Measurements from ENCODE around the gene HSH2D. TPM values are rescaled to one million over a fixed set of nuclear protein-coding genes. Genes with fewer than 3 reads are reported as not detected.

HSH2D gene
- total RNA-seq, 1 experiment from 2014 or later = 0.42 TPM

DNA sequence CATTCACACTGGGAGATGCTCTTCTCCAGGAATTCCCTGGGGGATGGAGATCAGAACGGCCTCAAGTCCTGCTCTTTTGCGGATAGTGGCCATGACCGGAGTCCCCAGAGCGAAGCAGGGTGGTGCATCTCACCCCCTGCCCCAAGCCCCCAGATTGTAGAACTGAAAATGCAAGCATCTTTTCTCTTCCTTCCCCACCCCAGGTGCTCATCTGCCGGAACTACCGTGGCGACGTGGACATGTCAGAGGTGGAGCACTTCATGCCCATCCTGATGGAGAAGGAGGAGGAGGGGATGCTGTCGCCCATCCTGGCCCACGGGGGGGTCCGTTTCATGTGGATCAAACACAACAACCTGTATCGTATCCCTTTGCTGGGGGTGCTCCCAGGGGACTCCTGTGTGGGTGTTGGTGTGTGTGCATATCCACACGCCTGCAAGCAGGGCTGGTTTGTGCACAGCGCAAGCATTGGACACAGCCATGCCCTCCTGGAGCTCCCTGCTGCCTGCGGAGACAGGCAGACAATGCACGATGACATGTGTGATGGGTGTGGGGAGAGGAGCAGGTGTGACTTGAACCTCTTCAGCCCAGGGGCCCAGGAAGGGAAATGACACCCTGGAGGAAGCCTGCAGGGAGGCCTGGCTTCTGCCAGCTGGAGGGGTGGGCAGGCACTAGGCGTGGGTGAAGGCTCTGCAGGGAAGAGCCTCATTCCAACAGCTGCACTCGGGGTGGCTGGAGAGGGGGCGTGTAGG lies 59.9 kb downstream of the HSH2D start:
- Histone ChIP-seq H3K27ac (no peak overlapping the region), H3K4me1 (no peaks in the 10 kb centered on the region), H3K4me3 (no peak overlapping the region), H3K9me3 (replicated peaks) (no peaks in the 10 kb centered on the region), H3K27me3 (no peaks in the 10 kb centered on the region), H3K36me3 (peaks cover 43% of the 10 kb centered on the region)
- no peak for DNase-seq

DNA sequence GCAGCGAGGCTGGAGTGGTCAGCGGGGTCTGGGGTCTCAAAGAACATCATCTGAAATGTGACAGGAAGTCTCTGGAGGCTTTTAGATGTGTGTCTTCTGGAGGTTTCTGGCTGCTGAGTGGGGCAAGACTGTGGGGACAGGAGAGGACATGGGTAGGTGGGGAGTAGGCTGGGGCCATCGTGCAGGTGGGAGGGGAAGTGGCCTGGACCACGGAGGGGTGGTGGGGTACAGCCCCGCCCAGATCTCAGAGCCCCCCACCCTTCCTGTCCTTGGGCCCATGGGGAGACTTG lies 60.5 kb downstream of the HSH2D start:
- DNase-seq = no peak
- Histone ChIP-seq H3K4me3 (no peak overlapping the region), H3K4me1 (no peaks in the 10 kb centered on the region), H3K27ac (no peak overlapping the region), H3K36me3 (peaks cover 47% of the 10 kb centered on the region), H3K9me3 (replicated peaks) (no peaks in the 10 kb centered on the region), H3K27me3 (no peaks in the 10 kb centered on the region)

DNA sequence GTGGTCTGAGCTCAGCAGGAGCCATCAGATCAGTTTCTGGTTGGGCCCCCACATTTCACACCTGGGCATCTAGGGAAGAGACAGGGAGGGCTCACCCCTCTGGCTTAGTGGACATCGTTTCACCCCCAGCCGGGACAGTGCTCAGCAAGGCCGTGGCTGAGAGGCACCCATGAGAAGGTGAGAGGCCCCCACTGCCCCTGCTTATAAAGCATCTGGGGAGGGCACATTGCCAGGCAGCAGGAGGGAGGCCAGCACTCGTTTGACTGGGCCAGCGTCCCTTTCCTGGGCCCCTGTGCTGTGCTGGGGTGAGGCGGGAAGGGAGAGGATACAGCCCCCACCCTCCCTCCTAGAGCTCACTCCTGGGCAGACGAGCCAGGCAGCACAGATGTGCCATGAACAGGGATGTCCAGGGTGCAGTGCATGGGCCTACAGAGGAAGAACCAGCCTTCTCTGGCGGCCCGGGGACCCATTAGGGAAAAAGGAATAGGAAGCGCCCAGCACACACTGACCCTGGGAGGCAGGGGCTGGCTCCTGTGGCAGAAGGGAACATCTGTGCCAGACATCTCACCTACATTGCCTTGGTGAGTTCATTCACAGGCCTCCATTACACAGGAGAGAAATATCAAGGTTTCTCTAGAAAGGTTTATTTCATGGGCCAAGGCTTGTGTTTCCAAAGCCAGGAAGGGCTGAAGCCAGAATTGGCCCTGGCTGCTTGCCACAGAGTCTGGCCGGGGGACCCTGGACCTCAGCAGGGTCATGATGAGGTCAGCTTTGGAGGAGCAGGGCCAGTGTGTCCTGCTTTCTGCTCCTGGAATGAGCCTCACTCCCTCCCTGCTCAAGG lies 61.9 kb downstream of the HSH2D start:
- Histone ChIP-seq H3K27ac (no peak overlapping the region), H3K36me3 (peaks cover 52% of the 10 kb centered on the region), H3K4me1 (no peaks in the 10 kb centered on the region), H3K9me3 (replicated peaks) (no peaks in the 10 kb centered on the region), H3K27me3 (no peaks in the 10 kb centered on the region), H3K4me3 (no peak overlapping the region)
- no peak for DNase-seq

DNA sequence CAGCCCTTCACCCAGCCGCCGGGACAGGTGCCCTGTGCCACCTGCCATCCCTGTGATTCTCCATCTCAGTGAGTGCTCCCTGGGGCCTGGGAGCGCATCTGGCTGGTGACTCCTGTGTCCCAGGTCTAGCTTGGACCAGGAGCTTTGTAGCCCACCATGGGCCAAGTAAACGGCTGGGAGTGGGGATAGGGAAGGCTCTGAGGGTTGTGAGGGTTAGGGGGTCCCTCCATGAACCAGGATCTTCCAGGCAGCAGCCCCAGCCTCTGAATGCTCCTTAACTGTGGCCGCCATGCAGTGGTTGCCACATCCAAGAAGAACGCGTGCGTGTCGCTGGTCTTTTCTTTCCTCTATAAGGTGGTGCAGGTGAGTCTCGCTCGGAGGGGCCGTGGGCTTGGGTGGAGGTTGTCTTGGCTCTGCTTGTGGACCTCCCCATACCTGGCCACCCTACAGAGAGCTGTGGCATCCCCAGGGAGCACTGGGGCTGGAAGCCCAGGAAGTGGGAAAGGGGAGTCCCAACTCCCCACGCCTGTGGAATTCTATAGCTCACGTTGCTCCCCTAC lies 62.6 kb downstream of the HSH2D start:
- peaks cover 57% of the 10 kb centered on the region for H3K36me3 ChIP-seq

DNA sequence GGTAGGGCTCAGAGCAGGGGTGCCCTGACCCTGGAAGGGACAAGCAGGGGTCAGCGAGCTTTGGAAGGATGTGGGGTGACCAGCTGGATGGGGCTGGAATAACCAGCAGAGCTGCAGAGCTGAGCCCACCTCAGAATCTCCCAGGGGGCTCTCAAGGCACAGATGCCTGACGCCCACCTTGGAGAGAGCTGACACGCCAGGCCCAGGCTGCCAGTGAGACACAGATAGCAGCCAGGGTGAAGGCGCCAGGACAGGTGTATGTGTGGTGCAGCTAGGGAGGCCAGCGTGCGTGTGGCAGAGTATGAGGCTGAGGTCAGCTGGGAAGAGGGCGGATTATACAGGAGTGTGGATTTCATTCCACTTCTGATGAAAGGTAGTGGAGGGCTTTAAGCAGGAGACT lies 63.2 kb downstream of the HSH2D start:
- no peak for DNase-seq
- no peaks in the 10 kb centered on the region for H3K9me3 ChIP-seq (replicated peaks)
- H3K4me1 ChIP-seq = no peaks in the 10 kb centered on the region
- no peak overlapping the region for H3K4me3 ChIP-seq
- H3K27me3 ChIP-seq = no peaks in the 10 kb centered on the region
- no peak overlapping the region for H3K27ac ChIP-seq
- H3K36me3 ChIP-seq = peaks cover 60% of the 10 kb centered on the region

More for the DNA sequence above, 62.6 kb downstream of the HSH2D start:
- Histone ChIP-seq H3K4me3 (no peak overlapping the region), H3K27me3 (no peaks in the 10 kb centered on the region), H3K9me3 (replicated peaks) (no peaks in the 10 kb centered on the region), H3K27ac (no peak overlapping the region), H3K4me1 (no peaks in the 10 kb centered on the region)
- DNase-seq = no peak

DNA sequence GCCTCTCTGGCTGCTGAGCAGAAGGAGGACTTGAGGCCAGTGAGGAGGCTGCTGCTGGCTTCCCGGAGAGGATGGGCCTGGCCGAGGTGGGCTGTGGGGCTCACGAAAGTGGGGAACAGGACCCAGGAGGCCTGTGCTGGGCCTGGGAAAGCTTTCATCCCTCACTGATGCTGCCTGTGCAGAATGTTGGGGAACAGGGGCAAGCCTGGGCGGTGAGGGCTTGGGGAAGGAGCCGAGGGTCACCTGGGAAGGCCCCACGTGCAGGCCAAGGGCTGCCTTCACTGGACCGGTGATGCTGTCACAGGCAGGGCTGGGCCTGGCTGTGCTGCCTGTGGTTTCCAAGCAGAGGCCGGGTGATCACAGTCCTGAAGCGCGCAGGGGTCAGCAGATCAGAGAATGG lies 63.6 kb downstream of the HSH2D start:
- H3K27me3 ChIP-seq = no peaks in the 10 kb centered on the region
- H3K27ac ChIP-seq = no peak overlapping the region
- no peak overlapping the region for H3K4me3 ChIP-seq
- no peaks in the 10 kb centered on the region for H3K9me3 ChIP-seq (replicated peaks)
- H3K4me1 ChIP-seq = no peaks in the 10 kb centered on the region
- DNase-seq = no peak
- peaks cover 62% of the 10 kb centered on the region for H3K36me3 ChIP-seq

DNA sequence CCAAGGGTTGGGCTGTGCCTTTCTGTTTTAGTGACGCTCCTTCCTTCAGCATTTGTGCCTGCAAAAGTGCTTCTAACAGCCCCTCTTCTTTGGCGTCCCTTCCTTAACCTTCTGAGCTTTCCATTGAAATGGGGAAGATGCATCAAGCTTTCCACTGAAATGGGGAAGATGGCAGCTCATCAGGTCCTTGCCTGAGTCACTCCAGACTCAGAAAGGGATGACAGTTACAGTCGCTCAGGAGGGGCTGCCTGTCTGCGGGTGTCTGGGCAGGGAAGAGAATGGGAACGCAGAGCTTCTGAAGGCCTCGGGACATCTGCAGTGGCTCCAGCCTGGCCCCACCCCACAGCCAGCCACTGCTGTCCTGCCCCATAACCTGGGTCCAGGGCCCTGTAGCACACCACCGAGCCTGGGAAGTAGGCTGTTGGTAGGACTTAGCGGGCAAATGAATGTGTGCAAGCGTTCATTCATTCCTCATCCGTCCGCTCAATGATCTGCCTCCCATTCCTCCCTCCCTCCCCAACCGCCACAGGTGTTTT lies 64.1 kb downstream of the HSH2D start:
- Histone ChIP-seq H3K27me3 (no peaks in the 10 kb centered on the region), H3K27ac (no peak overlapping the region), H3K9me3 (replicated peaks) (no peaks in the 10 kb centered on the region), H3K4me1 (no peaks in the 10 kb centered on the region), H3K36me3 (peaks cover 64% of the 10 kb centered on the region), H3K4me3 (no peak overlapping the region)
- DNase-seq = no peak

Other genes with a start within 250 kb of the HSH2D start
- not detected in 2 replicates for gene CYP4F2, start 245.6 kb upstream of the HSH2D start, total RNA-seq (2014; rRNA removed; shearing (Covaris generic))
- gene CYP4F11, start 209.2 kb upstream of the HSH2D start, total RNA-seq (2014; rRNA removed; shearing (Covaris generic)) = 0.13 TPM in 1 of 2 replicates, not detected in the other
- not detected in 2 replicates for gene OR10H4, start 194.7 kb upstream of the HSH2D start, total RNA-seq (2014; rRNA removed; shearing (Covaris generic))
- gene TPM4, start 67.2 kb upstream of the HSH2D start, total RNA-seq (2014; rRNA removed; shearing (Covaris generic)) = 408 and 419 TPM in 2 replicates
- gene RAB8A, start 31.8 kb upstream of the HSH2D start, total RNA-seq (2014; rRNA removed; shearing (Covaris generic)) = 102 and 104 TPM in 2 replicates
- gene CIB3, start 29.8 kb downstream of the HSH2D start, total RNA-seq (2014; rRNA removed; shearing (Covaris generic)) = not detected in 2 replicates
- 124 and 130 TPM in 2 replicates for gene FAM32A, start 41.7 kb downstream of the HSH2D start, total RNA-seq (2014; rRNA removed; shearing (Covaris generic))
- gene AP1M1, start 54.2 kb downstream of the HSH2D start, total RNA-seq (2014; rRNA removed; shearing (Covaris generic)) = 102 and 104 TPM in 2 replicates
- gene KLF2, start 181.1 kb downstream of the HSH2D start, total RNA-seq (2014; rRNA removed; shearing (Covaris generic)) = 2.3 and 4.1 TPM in 2 replicates